Measurements from ENCODE around the gene FBXO40. TPM values are rescaled to one million over a fixed set of nuclear protein-coding genes. Genes with fewer than 3 reads are reported as not detected.

FBXO40 gene
- total and polyA plus RNA-seq, 9 of the 15 experiments (the other 6 are each of a cell fraction or from before 2014, with no cell fraction given): 0.01 to 0.05 (median 0.04) TPM; not detected in 3

DNA sequence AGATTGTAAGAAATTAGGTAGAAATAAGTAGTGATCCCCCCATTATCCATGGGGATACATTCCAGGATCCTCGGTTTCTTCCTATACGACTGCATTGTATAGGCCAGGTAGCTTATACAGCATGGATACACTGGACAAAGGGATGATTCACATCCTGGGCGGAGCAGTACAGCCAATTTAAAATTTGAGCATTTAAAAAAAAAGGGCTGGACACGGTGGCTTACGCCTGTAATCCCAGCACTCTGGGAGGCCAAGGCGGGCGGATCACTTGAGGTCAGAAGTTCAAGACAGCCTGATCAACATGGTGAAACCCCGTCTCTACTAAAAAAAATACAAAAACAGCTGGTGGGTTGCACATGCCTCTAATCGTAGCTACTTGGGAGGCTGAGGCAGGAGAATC lies 26.4 kb upstream of the FBXO40 start (continued):
- TF ChIP-seq, protein P1, sequence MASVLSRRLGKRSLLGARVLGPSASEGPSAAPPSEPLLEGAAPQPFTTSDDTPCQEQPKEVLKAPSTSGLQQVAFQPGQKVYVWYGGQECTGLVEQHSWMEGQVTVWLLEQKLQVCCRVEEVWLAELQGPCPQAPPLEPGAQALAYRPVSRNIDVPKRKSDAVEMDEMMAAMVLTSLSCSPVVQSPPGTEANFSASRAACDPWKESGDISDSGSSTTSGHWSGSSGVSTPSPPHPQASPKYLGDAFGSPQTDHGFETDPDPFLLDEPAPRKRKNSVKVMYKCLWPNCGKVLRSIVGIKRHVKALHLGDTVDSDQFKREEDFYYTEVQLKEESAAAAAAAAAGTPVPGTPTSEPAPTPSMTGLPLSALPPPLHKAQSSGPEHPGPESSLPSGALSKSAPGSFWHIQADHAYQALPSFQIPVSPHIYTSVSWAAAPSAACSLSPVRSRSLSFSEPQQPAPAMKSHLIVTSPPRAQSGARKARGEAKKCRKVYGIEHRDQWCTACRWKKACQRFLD (CRISPR knock-in tag; IDR thresholded peaks at IDR 0.05): no peak
- TF ChIP-seq, protein P2, sequence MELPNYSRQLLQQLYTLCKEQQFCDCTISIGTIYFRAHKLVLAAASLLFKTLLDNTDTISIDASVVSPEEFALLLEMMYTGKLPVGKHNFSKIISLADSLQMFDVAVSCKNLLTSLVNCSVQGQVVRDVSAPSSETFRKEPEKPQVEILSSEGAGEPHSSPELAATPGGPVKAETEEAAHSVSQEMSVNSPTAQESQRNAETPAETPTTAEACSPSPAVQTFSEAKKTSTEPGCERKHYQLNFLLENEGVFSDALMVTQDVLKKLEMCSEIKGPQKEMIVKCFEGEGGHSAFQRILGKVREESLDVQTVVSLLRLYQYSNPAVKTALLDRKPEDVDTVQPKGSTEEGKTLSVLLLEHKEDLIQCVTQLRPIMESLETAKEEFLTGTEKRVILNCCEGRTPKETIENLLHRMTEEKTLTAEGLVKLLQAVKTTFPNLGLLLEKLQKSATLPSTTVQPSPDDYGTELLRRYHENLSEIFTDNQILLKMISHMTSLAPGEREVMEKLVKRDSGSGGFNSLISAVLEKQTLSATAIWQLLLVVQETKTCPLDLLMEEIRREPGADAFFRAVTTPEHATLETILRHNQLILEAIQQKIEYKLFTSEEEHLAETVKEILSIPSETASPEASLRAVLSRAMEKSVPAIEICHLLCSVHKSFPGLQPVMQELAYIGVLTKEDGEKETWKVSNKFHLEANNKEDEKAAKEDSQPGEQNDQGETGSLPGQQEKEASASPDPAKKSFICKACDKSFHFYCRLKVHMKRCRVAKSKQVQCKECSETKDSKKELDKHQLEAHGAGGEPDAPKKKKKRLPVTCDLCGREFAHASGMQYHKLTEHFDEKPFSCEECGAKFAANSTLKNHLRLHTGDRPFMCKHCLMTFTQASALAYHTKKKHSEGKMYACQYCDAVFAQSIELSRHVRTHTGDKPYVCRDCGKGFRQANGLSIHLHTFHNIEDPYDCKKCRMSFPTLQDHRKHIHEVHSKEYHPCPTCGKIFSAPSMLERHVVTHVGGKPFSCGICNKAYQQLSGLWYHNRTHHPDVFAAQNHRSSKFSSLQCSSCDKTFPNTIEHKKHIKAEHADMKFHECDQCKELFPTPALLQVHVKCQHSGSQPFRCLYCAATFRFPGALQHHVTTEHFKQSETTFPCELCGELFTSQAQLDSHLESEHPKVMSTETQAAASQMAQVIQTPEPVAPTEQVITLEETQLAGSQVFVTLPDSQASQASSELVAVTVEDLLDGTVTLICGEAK (IDR thresholded peaks at IDR 0.05): no peak
- TF ChIP-seq, protein P2 (CRISPR knock-in tag; IDR thresholded peaks at IDR 0.05): no peak
